ENCODE measurements around the gene CD300H.

DNA sequence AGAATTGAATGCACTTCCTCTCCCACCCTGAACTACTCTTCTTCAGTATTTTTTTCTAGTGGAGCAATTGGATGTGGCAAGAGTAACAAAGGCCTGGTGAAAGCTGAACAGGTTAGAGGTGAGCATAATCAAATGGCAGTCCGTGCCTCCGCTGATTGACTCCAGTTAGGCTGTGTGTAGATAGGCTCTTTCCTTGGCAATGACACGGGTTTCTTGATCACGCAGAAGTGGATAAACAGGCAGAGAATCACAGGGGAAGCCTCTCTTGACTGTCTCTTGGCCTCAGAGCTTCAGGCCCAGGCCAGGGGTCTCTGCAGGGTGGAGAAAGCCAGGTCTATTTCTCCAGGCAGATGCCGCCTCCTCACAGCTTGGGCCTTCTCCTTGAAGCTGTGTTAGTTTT lies 40.2 kb downstream of the CD300H start:
- TF ChIP-seq CTCF (tag by site-specific recombination; IDR thresholded peaks at IDR 0.05) (no peak), ZNF274 (IDR thresholded peaks at IDR 0.05; ENCODE audit: low read length) (no peak), ZNF274 (tag by site-specific recombination; IDR thresholded peaks at IDR 0.05; ENCODE audit: borderline replicate concordance) (no peak), PBX3 (CRISPR knock-in tag; IDR thresholded peaks at IDR 0.05) (no peak), BCL11B (tag by site-specific recombination; IDR thresholded peaks at IDR 0.05; ENCODE audit: low read depth) (no peak)
- TF ChIP-seq, protein P1, sequence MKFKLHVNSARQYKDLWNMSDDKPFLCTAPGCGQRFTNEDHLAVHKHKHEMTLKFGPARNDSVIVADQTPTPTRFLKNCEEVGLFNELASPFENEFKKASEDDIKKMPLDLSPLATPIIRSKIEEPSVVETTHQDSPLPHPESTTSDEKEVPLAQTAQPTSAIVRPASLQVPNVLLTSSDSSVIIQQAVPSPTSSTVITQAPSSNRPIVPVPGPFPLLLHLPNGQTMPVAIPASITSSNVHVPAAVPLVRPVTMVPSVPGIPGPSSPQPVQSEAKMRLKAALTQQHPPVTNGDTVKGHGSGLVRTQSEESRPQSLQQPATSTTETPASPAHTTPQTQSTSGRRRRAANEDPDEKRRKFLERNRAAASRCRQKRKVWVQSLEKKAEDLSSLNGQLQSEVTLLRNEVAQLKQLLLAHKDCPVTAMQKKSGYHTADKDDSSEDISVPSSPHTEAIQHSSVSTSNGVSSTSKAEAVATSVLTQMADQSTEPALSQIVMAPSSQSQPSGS (tag by site-specific recombination; IDR thresholded peaks at IDR 0.05; ENCODE audit: low read depth) = no peak
- TF ChIP-seq, protein P2, sequence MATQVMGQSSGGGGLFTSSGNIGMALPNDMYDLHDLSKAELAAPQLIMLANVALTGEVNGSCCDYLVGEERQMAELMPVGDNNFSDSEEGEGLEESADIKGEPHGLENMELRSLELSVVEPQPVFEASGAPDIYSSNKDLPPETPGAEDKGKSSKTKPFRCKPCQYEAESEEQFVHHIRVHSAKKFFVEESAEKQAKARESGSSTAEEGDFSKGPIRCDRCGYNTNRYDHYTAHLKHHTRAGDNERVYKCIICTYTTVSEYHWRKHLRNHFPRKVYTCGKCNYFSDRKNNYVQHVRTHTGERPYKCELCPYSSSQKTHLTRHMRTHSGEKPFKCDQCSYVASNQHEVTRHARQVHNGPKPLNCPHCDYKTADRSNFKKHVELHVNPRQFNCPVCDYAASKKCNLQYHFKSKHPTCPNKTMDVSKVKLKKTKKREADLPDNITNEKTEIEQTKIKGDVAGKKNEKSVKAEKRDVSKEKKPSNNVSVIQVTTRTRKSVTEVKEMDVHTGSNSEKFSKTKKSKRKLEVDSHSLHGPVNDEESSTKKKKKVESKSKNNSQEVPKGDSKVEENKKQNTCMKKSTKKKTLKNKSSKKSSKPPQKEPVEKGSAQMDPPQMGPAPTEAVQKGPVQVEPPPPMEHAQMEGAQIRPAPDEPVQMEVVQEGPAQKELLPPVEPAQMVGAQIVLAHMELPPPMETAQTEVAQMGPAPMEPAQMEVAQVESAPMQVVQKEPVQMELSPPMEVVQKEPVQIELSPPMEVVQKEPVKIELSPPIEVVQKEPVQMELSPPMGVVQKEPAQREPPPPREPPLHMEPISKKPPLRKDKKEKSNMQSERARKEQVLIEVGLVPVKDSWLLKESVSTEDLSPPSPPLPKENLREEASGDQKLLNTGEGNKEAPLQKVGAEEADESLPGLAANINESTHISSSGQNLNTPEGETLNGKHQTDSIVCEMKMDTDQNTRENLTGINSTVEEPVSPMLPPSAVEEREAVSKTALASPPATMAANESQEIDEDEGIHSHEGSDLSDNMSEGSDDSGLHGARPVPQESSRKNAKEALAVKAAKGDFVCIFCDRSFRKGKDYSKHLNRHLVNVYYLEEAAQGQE (tag by site-specific recombination; IDR thresholded peaks at IDR 0.05) = no peak
